Measurements from ENCODE around the gene KNSTRN.
A peak's percentile ranks its signal among the peaks of the same experiment; 100 is the strongest.

The KNSTRN gene

GRCh38 chr15:40377606-40378005 lies 4.9 kb upstream of the KNSTRN start:
- Histone ChIP-seq H3K9me3 (ENCODE audit: low read depth, low read length) (no peaks in the 10 kb centered on the region), H3K36me3 (ENCODE audit: insufficient read depth, low read length) (no peaks in the 10 kb centered on the region), H3K9ac (ENCODE audit: insufficient read length) (no peak overlapping the region), H3K27ac (no peak overlapping the region), H3K4me3 (no peak overlapping the region)
- DNase-seq (ENCODE audit: low read depth, low spot score), result no peak
- TF ChIP-seq FOXP2 (optimal IDR thresholded peaks at IDR 0.05; ENCODE audit: control extremely low read depth, extremely low read length, insufficient read depth) (no peak), EZH2 (IDR thresholded peaks at IDR 0.05) (no peak), POLR2AphosphoS5 (IDR thresholded peaks at IDR 0.05; ENCODE audit: borderline replicate concordance, low read depth, low read length) (no peak)

- Histone ChIP-seq H3K4me3 (no peak overlapping the region), H3K27ac (no peak overlapping the region), H3K9ac (ENCODE audit: insufficient read length) (no peak overlapping the region), H3K36me3 (ENCODE audit: insufficient read depth, low read length) (peaks cover 1% of the 10 kb centered on the region; the same call in 1 of the 2 replicates), H3K9me3 (ENCODE audit: low read depth, low read length) (no peaks in the 10 kb centered on the region)
- TF ChIP-seq FOXP2 (optimal IDR thresholded peaks at IDR 0.05; ENCODE audit: control extremely low read depth, extremely low read length, insufficient read depth), result no peak
- no peak for TF ChIP-seq EZH2 (IDR thresholded peaks at IDR 0.05)
- DNase-seq (ENCODE audit: low read depth, low spot score), result no peak
Measured at GRCh38 chr15:40379374-40379773, 3.1 kb upstream of the KNSTRN start.

DNA sequence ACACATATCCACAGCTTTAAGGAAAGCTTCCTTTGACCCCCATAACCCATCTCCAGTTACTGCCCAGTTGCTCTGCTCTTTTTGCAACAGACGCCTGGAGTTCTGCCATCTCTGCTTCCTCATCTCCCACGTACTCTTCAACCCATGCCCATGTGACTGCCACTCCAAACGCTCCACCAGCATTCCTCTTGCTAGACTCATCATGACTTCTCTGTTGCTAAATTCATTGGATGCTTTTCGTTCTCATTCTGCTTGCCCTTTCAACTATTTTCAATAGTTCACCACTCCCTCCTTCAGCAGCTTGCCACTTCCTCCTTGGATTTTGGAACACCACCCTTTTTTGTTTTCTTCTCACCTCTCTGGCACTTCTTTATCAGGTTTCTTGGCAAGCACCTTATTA lies 2.7 kb upstream of the KNSTRN start:
- no peak for TF ChIP-seq FOXP2 (optimal IDR thresholded peaks at IDR 0.05; ENCODE audit: control extremely low read depth, extremely low read length, insufficient read depth)
- no peak for TF ChIP-seq EZH2 (IDR thresholded peaks at IDR 0.05)
- TF ChIP-seq POLR2AphosphoS5 (IDR thresholded peaks at IDR 0.05; ENCODE audit: borderline replicate concordance, low read depth, low read length), result no peak
- H3K4me3 ChIP-seq, result no peak overlapping the region
- H3K36me3 ChIP-seq (ENCODE audit: insufficient read depth, low read length), result peaks cover 6% of the 10 kb centered on the region
- H3K9ac ChIP-seq (ENCODE audit: insufficient read length), result no peak overlapping the region
- H3K9me3 ChIP-seq (ENCODE audit: low read depth, low read length), result no peaks in the 10 kb centered on the region
- DNase-seq (ENCODE audit: low read depth, low spot score), result no peak
- no peak overlapping the region for H3K27ac ChIP-seq

- Histone ChIP-seq H3K9me3 (ENCODE audit: low read depth, low read length) (no peaks in the 10 kb centered on the region), H3K27ac (no peak overlapping the region), H3K36me3 (ENCODE audit: insufficient read depth, low read length) (peaks cover 14% of the 10 kb centered on the region), H3K9ac (ENCODE audit: insufficient read length) (no peak overlapping the region), H3K4me3 (no peak overlapping the region)
- TF ChIP-seq FOXP2 (optimal IDR thresholded peaks at IDR 0.05; ENCODE audit: control extremely low read depth, extremely low read length, insufficient read depth), result no peak
- no peak for TF ChIP-seq EZH2 (IDR thresholded peaks at IDR 0.05)
- TF ChIP-seq POLR2AphosphoS5 (IDR thresholded peaks at IDR 0.05; ENCODE audit: borderline replicate concordance, low read depth, low read length), result no peak
- no peak for DNase-seq (ENCODE audit: low read depth, low spot score)
Measured at GRCh38 chr15:40380636-40381035, 1.9 kb upstream of the KNSTRN start.

GRCh38 chr15:40381818-40382529 lies 547 bp upstream of the KNSTRN start:
- no peak for DNase-seq (ENCODE audit: low read depth, low spot score)
- Histone ChIP-seq H3K4me3 (no peak overlapping the region), H3K9ac (ENCODE audit: insufficient read length) (no peak overlapping the region), H3K27ac (0 out of 2 replicates have a peak overlapping the region, but pooled peaks have one; percentile 9), H3K36me3 (ENCODE audit: insufficient read depth, low read length) (peaks cover 25% of the 10 kb centered on the region), H3K9me3 (ENCODE audit: low read depth, low read length) (no peaks in the 10 kb centered on the region)
- TF ChIP-seq FOXP2 (optimal IDR thresholded peaks at IDR 0.05; ENCODE audit: control extremely low read depth, extremely low read length, insufficient read depth), result no peak
- no peak for TF ChIP-seq EZH2 (IDR thresholded peaks at IDR 0.05)
- TF ChIP-seq POLR2AphosphoS5 (IDR thresholded peaks at IDR 0.05; ENCODE audit: borderline replicate concordance, low read depth, low read length), result no peak

GRCh38 chr15:40386480-40386879 lies 4.0 kb downstream of the KNSTRN start:
- H3K27ac ChIP-seq, result no peak overlapping the region
- H3K9ac ChIP-seq (ENCODE audit: insufficient read length), result no peak overlapping the region
- DNase-seq (ENCODE audit: low read depth, low spot score), result no peak
- TF ChIP-seq POLR2AphosphoS5 (IDR thresholded peaks at IDR 0.05; ENCODE audit: borderline replicate concordance, low read depth, low read length), result no peak
- H3K36me3 ChIP-seq (ENCODE audit: insufficient read depth, low read length), result peaks cover 67% of the 10 kb centered on the region
- H3K9me3 ChIP-seq (ENCODE audit: low read depth, low read length), result no peaks in the 10 kb centered on the region
- H3K4me3 ChIP-seq, result no peak overlapping the region

DNA sequence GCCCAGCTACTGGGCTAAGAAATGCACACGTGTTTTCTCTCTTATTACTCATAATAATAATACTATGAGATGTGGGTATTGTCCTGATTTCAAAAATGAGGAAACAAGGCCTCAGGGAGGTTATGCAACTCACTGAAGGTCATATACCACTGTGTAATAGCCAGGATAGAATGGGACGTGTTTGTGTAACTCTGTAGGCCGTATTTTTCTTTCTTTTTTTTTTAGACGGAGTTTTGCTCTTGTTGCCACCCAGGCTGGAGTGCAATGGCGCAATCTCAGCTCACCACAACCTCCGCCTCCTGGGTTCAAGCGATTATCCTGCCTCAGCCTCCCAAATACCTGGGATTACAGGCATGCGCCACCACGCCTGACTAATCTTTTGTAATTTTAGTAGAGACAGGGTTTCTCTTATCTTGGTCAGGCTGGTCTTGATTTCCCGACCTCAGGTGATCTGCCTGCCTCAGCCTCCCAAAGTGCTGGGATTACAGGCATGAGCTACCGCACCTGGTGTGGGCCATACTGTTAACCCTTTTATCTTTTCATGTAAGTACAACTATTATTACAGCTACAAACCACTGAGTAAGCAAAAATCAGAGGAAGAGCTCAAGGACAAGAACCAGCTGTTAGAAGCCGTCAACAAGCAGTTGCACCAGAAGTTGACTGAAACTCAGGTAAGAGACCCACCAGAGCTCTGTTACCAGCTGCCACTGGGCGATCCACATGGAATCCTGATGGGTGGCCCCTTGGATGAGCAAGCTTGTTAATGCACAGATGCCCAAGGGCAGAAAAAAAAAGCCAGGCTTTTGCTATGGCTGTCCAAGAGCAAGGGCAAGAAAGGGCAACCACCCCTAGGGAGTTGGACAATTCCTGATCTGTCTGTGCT lies 6.7 kb downstream of the KNSTRN start:
- TF ChIP-seq POLR2AphosphoS5 (IDR thresholded peaks at IDR 0.05; ENCODE audit: borderline replicate concordance, low read depth, low read length), result no peak
- no peak for DNase-seq (ENCODE audit: low read depth, low spot score)
- H3K4me3 ChIP-seq, result no peak overlapping the region
- no peak overlapping the region for H3K9ac ChIP-seq (ENCODE audit: insufficient read length)
- peaks cover 94% of the 10 kb centered on the region for H3K36me3 ChIP-seq (ENCODE audit: insufficient read depth, low read length)
- H3K9me3 ChIP-seq (ENCODE audit: low read depth, low read length), result no peaks in the 10 kb centered on the region
- H3K27ac ChIP-seq, result no peak overlapping the region

DNA sequence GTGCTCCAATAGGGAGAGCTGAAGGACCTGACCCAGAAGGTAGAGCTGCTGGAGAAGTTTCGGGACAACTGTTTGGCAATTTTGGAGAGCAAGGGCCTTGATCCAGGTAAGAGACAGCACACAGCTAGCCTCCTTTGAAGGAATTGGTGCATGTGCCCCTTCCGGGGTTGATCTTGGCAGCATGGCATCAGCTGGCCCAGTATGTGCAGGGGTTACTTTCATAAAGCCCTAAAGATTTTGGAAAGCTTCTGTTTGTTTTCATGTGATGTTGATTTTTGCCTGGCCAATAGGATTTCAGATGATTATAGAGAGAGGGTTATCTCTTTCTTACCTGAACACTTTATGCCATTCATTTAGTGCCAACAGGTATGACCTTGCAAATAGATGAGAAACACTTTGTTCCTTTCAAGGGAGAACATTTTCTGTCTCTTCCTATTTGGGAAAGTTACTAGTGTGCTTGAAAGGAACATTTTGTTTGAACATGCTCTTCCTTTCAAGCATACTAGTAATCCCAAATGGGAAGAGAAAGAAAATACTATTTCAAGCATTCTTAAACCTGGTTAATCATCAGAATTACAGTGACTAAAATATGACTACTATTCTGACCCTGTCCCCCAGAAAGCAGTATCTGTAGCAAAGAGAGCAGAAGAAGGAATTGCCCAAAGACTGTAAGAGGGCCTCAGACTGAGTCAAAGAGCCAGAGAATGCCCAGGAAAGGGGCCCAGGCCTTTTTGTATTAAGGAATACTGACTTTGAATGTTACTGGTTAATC lies 7.5 kb downstream of the KNSTRN start:
- no peak overlapping the region for H3K9ac ChIP-seq (ENCODE audit: insufficient read length)
- no peak for TF ChIP-seq EZH2 (IDR thresholded peaks at IDR 0.05)
- no peak for TF ChIP-seq FOXP2 (optimal IDR thresholded peaks at IDR 0.05; ENCODE audit: control extremely low read depth, extremely low read length, insufficient read depth)
- H3K27ac ChIP-seq, result no peak overlapping the region
- no peaks in the 10 kb centered on the region for H3K9me3 ChIP-seq (ENCODE audit: low read depth, low read length)
- no peak for DNase-seq (ENCODE audit: low read depth, low spot score)
- H3K36me3 ChIP-seq (ENCODE audit: insufficient read depth, low read length), result peaks cover 89% of the 10 kb centered on the region
- no peak overlapping the region for H3K4me3 ChIP-seq

Measured in SK-N-MC (cell line).